Smooth muscle cell (in vitro differentiated cells): Measurements from ENCODE around the gene TEX2. TPM values are rescaled to one million over a fixed set of nuclear protein-coding genes. Genes with fewer than 3 reads are reported as not detected.

Experiments
- DNase-seq: peaks from one replicate; lab custom pipeline; 2025; ENCODE audit not compliant: unreplicated experiment; lab: John Stamatoyannopoulos, UW
- H2AFZ ChIP-seq: fragments of 200-600 bp; sonication (generic); 2 replicates; pipeline ENCODE4 v1.6.0; 2016; ENCODE audit warnings: antibody characterized with exemption, low read depth, mild to moderate bottlenecking
- H3F3A ChIP-seq: fragments of 200-600 bp; sonication (generic); 2 replicates; pipeline ENCODE4 v1.6.0; 2017; ENCODE audit warnings: antibody characterized with exemption, low read depth
- H3K27ac ChIP-seq: fragments of 200-600 bp; sonication (generic); 2 replicates; pipeline ENCODE4 v1.5.1; 2016; ENCODE audit warnings: low read depth, mild to moderate bottlenecking
- H3K27me3 ChIP-seq: fragments of 200-600 bp; sonication (generic); 2 replicates; pipeline ENCODE4 v1.6.1; 2016; ENCODE audit warnings: low read depth, mild to moderate bottlenecking
- H3K36me3 ChIP-seq: fragments of 200-600 bp; sonication (generic); 2 replicates; pipeline ENCODE4 v1.5.1; 2016; ENCODE audit warnings: low read depth
- H3K4me1 ChIP-seq: fragments of 200-600 bp; sonication (generic); 2 replicates; pipeline ENCODE4 v1.5.1; 2016; ENCODE audit warnings: low read depth
- H3K4me2 ChIP-seq: fragments of 200-600 bp; sonication (generic); 2 replicates; pipeline ENCODE4 v1.6.0; 2016; ENCODE audit warnings: mild to moderate bottlenecking
- H3K4me3 ChIP-seq: fragments of 200-600 bp; sonication (generic); 2 replicates; pipeline ENCODE4 v1.5.1; 2016; ENCODE audit warnings: mild to moderate bottlenecking
- H3K79me2 ChIP-seq: fragments of 200-600 bp; sonication (generic); 2 replicates; pipeline ENCODE4 v1.6.0; 2016; ENCODE audit warnings: low read depth, mild to moderate bottlenecking
- H3K9ac ChIP-seq: fragments of 200-600 bp; sonication (generic); 2 replicates; pipeline ENCODE4 v1.6.0; 2016; ENCODE audit warnings: low read depth
- H3K9me3 ChIP-seq: fragments of 200-600 bp; sonication (generic); replicated peaks from 2 replicates; pipeline ENCODE4 v1.5.1; 2016; ENCODE audit warnings: low read depth
- H4K20me1 ChIP-seq: fragments of 200-600 bp; sonication (generic); 2 replicates; pipeline ENCODE4 v1.6.0; 2016; ENCODE audit warnings: low read depth
- CTCF ChIP-seq: fragments of 200-600 bp; sonication (generic); IDR thresholded peaks from 2 replicates; pipeline ENCODE4 v1.5.1; 2017; ENCODE audit warnings: borderline replicate concordance, mild to moderate bottlenecking, antibody characterized with exemption; ENCODE audit not compliant: insufficient read depth, poor library complexity, severe bottlenecking
- WGBS: methylation state at CpG from one replicate; pipeline ENCODE4 v1.1.7; 2016; ENCODE audit warnings: low lambda C conversion rate; 5-methylcytosine and 5-hydroxymethylcytosine counted together
- polyA plus RNA-seq: library from polyadenylated mRNA; unstranded; fragments of >200 nt; fragmentation: Nextera tagmentation; extraction: Ambion mirVana; gene quantifications from 2 replicates; pipeline ENCODE4 v1.2.1, GENCODE V29; 2016
- total RNA-seq: library from RNA; depleted of rRNA; stranded (reverse); fragments of >200 nt; gene quantifications from 2 replicates; pipeline ENCODE4 v1.2.3, GENCODE V29; 2014

TEX2 gene
- total and polyA plus RNA-seq, 2 experiments from 2014 or later = 8.6 to 26.2 TPM

DNA sequence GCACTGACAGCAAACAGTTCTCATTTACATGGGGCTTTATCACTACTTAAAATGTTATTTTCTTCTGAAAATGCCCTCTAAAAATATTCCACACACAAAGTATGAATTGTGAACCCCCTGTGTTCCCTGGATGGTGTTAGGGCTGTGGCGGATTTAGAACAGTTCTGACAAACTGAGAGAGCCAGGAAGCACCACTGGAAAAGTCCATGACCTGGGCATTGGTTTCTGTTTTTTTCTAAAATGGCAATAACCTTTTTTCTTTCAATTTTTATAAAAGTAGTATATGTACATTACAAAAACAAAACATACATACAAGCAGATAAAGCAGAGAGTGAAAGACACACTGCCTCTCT is 112.1 kb downstream of the TEX2 start:
- Histone ChIP-seq H3K4me1 (peaks cover 10% of the 10 kb centered on the region), H3K27ac (no peak overlapping the region)
- 97% methylated on average over 1 of the region's 1 CpG for WGBS

GRCh38 chr17:64150237-64151015 is 112.6 kb downstream of the TEX2 start:
- Histone ChIP-seq H3K4me2 (no peak overlapping the region), H3K36me3 (peaks cover 4% of the 10 kb centered on the region), H2AFZ (no peak overlapping the region), H3K9me3 (no peaks in the 10 kb centered on the region), H3K27me3 (no peaks in the 10 kb centered on the region), H3F3A (peaks cover 22% of the 10 kb centered on the region), H3K9ac (no peak overlapping the region), H3K27ac (no peak overlapping the region), H3K4me1 (peaks cover 10% of the 10 kb centered on the region), H4K20me1 (peaks cover 10% of the 10 kb centered on the region), H3K4me3 (no peak overlapping the region), H3K79me2 (no peaks in the 10 kb centered on the region)
- 89% methylated on average over 5 of the region's 5 CpGs for WGBS
- TF ChIP-seq CTCF = no peak
- DNase-seq = no peak

More for the DNA sequence above, 112.1 kb downstream of the TEX2 start:
- Histone ChIP-seq H3F3A (peaks cover 22% of the 10 kb centered on the region), H3K9ac (no peak overlapping the region), H4K20me1 (peaks cover 10% of the 10 kb centered on the region), H3K4me3 (no peak overlapping the region), H2AFZ (no peak overlapping the region), H3K9me3 (no peaks in the 10 kb centered on the region), H3K4me2 (no peak overlapping the region), H3K27me3 (no peaks in the 10 kb centered on the region), H3K79me2 (no peaks in the 10 kb centered on the region), H3K36me3 (peaks cover 4% of the 10 kb centered on the region)
- TF ChIP-seq CTCF = no peak
- no peak for DNase-seq

GRCh38 chr17:64149196-64149595 is 113.9 kb downstream of the TEX2 start:
- no peaks in the 10 kb centered on the region for H3K27me3 ChIP-seq
- no peak overlapping the region for H3K4me3 ChIP-seq
- no peak overlapping the region for H3K27ac ChIP-seq
- no peak for TF ChIP-seq CTCF
- peaks cover 22% of the 10 kb centered on the region for H3F3A ChIP-seq
- DNase-seq = no peak
- peaks cover 4% of the 10 kb centered on the region for H3K36me3 ChIP-seq
- H4K20me1 ChIP-seq = peaks cover 10% of the 10 kb centered on the region
- 98% methylated on average over 6 of the region's 6 CpGs for WGBS
- no peak overlapping the region for H3K9ac ChIP-seq
- no peak overlapping the region for H2AFZ ChIP-seq
- H3K4me2 ChIP-seq = no peak overlapping the region
- H3K4me1 ChIP-seq = peaks cover 10% of the 10 kb centered on the region
- no peaks in the 10 kb centered on the region for H3K9me3 ChIP-seq
- H3K79me2 ChIP-seq = no peaks in the 10 kb centered on the region

- H3K4me1 ChIP-seq = peaks cover 10% of the 10 kb centered on the region
- H3K27ac ChIP-seq = peak overlapping the region; percentile 93
- no peak overlapping the region for H3K4me2 ChIP-seq
- peaks cover 10% of the 10 kb centered on the region for H4K20me1 ChIP-seq
- no peaks in the 10 kb centered on the region for H3K9me3 ChIP-seq
- H3K9ac ChIP-seq = no peak overlapping the region
- peaks cover 22% of the 10 kb centered on the region for H3F3A ChIP-seq
- 95% methylated on average over 4 of the region's 4 CpGs for WGBS
- DNase-seq = no peak
- no peak overlapping the region for H3K4me3 ChIP-seq
- no peaks in the 10 kb centered on the region for H3K79me2 ChIP-seq
- no peaks in the 10 kb centered on the region for H3K27me3 ChIP-seq
- peaks cover 4% of the 10 kb centered on the region for H3K36me3 ChIP-seq
- TF ChIP-seq CTCF = no peak
- no peak overlapping the region for H2AFZ ChIP-seq
Measured at GRCh38 chr17:64148699-64149098, 114.4 kb downstream of the TEX2 start.
